ENCODE results near the gene SH3D21. TPM values are rescaled to one million over a fixed set of nuclear protein-coding genes. Genes with fewer than 3 reads are reported as not detected.
A peak's percentile ranks its signal among the peaks of the same experiment; 100 is the strongest.

Gene SH3D21
- total RNA-seq, 1 experiment from 2014 or later: 0.98 TPM

- in situ Hi-C loops (cut with HindIII; ENCODE audit: low pct_unique_long_range_greater_than_20kb, low sequenced_read_pairs): no loop called here
- DNase-seq (ENCODE audit: low read depth, low spot score): no peak
Measured at GRCh38 chr1:36298640-36299039, 7.5 kb upstream of the SH3D21 start.

- no peak for DNase-seq (ENCODE audit: low read depth, low spot score)
- in situ Hi-C loops (cut with HindIII; ENCODE audit: low pct_unique_long_range_greater_than_20kb, low sequenced_read_pairs): no loop called here
Measured at GRCh38 chr1:36300526-36300925, 5.6 kb upstream of the SH3D21 start.

GRCh38 chr1:36301220-36301619, 4.9 kb upstream of the SH3D21 start:
- DNase-seq (ENCODE audit: low read depth, low spot score): peak; percentile 82
- in situ Hi-C loops (cut with HindIII; ENCODE audit: low pct_unique_long_range_greater_than_20kb, low sequenced_read_pairs): no loop called here

- DNase-seq (ENCODE audit: low read depth, low spot score): no peak
- in situ Hi-C loops (cut with HindIII; ENCODE audit: low pct_unique_long_range_greater_than_20kb, low sequenced_read_pairs): no loop called here
Measured at GRCh38 chr1:36303244-36303643, 2.9 kb upstream of the SH3D21 start.

- in situ Hi-C loops (cut with HindIII; ENCODE audit: low pct_unique_long_range_greater_than_20kb, low sequenced_read_pairs): no loop called here
- no peak for DNase-seq (ENCODE audit: low read depth, low spot score)
Measured at GRCh38 chr1:36303650-36304360, 2.4 kb upstream of the SH3D21 start.

- no peak for DNase-seq (ENCODE audit: low read depth, low spot score)
- in situ Hi-C loops (cut with HindIII; ENCODE audit: low pct_unique_long_range_greater_than_20kb, low sequenced_read_pairs): no loop called here
Measured at GRCh38 chr1:36304521-36304920, 1.6 kb upstream of the SH3D21 start.

- in situ Hi-C loops (cut with HindIII; ENCODE audit: low pct_unique_long_range_greater_than_20kb, low sequenced_read_pairs): no loop called here
Measured at GRCh38 chr1:36304970-36305914, 926 bp upstream of the SH3D21 start.

GRCh38 chr1:36305915-36306209, 306 bp upstream of the SH3D21 start:
- DNase-seq (ENCODE audit: low read depth, low spot score): no peak
- in situ Hi-C loops (cut with HindIII; ENCODE audit: low pct_unique_long_range_greater_than_20kb, low sequenced_read_pairs): no loop called here

More at GRCh38 chr1:36304970-36305914, 926 bp upstream of the SH3D21 start:
- DNase-seq (ENCODE audit: low read depth, low spot score): no peak

- in situ Hi-C loops (cut with HindIII; ENCODE audit: low pct_unique_long_range_greater_than_20kb, low sequenced_read_pairs): no loop called here
- peak; percentile 44 for DNase-seq (ENCODE audit: low read depth, low spot score)
Measured at GRCh38 chr1:36306902-36307456, 811 bp downstream of the SH3D21 start.

- in situ Hi-C loops (cut with HindIII; ENCODE audit: low pct_unique_long_range_greater_than_20kb, low sequenced_read_pairs): no loop called here
Measured at GRCh38 chr1:36307601-36308330, 1.6 kb downstream of the SH3D21 start.

GRCh38 chr1:36309397-36309796, 3.2 kb downstream of the SH3D21 start:
- no peak for DNase-seq (ENCODE audit: low read depth, low spot score)
- in situ Hi-C loops (cut with HindIII; ENCODE audit: low pct_unique_long_range_greater_than_20kb, low sequenced_read_pairs): no loop called here

More at GRCh38 chr1:36307601-36308330, 1.6 kb downstream of the SH3D21 start:
- DNase-seq (ENCODE audit: low read depth, low spot score): no peak

GRCh38 chr1:36320291-36320761, 14.2 kb downstream of the SH3D21 start:
- in situ Hi-C loops (cut with HindIII; ENCODE audit: low pct_unique_long_range_greater_than_20kb, low sequenced_read_pairs): no loop called here
- no peak for DNase-seq (ENCODE audit: low read depth, low spot score)

- DNase-seq (ENCODE audit: low read depth, low spot score): no peak
- in situ Hi-C loops (cut with HindIII; ENCODE audit: low pct_unique_long_range_greater_than_20kb, low sequenced_read_pairs): no loop called here
Measured at GRCh38 chr1:36320767-36321118, 14.6 kb downstream of the SH3D21 start.

- DNase-seq (ENCODE audit: low read depth, low spot score): no peak
- in situ Hi-C loops (cut with HindIII; ENCODE audit: low pct_unique_long_range_greater_than_20kb, low sequenced_read_pairs): no loop called here
Measured at GRCh38 chr1:36321119-36321951, 15.2 kb downstream of the SH3D21 start.

- in situ Hi-C loops (cut with HindIII; ENCODE audit: low pct_unique_long_range_greater_than_20kb, low sequenced_read_pairs): no loop called here
- no peak for DNase-seq (ENCODE audit: low read depth, low spot score)
Measured at GRCh38 chr1:36322041-36322785, 16.0 kb downstream of the SH3D21 start.

- no peak for DNase-seq (ENCODE audit: low read depth, low spot score)
- in situ Hi-C loops (cut with HindIII; ENCODE audit: low pct_unique_long_range_greater_than_20kb, low sequenced_read_pairs): no loop called here
Measured at GRCh38 chr1:36322786-36323635, 16.8 kb downstream of the SH3D21 start.
